Body of pancreas (tissue), 4 donors: ENCODE results near the gene SKOR1. TPM values are rescaled to one million over a fixed set of nuclear protein-coding genes. Genes with fewer than 3 reads are reported as not detected.

Experiments used
- ATAC-seq: fragments of 150-250 bp; one replicate; pipeline ENCODE4 v1.9.1; 2016
- DNase-seq, 4 donors: peaks; one replicate each; pipeline ENCODE4 v3.0.0-alpha.2; 2019
- H3K27ac ChIP-seq, 4 donors: fragments of 200-600 bp; sonication (generic); 1 replicate in 3 of 4; 2 replicates in 1 of 4; pipeline versions ENCODE4 v1.5.1 to v1.6.1; 2016 to 2019; ENCODE audit warnings: mild to moderate bottlenecking in 1 of 4, mixed read lengths in 1 of 4, moderate library complexity in 1 of 4
- H3K27me3 ChIP-seq, 2 donors: fragments of 200-600 bp; sonication (generic); one replicate each; pipeline ENCODE4 v1.6.0; 2016; ENCODE audit warnings: mild to moderate bottlenecking in 1 of 2
- H3K36me3 ChIP-seq, 2 donors: fragments of 200-600 bp; sonication (generic); replicated peaks in 1 of 2; 2 replicates each; pipeline ENCODE4 v1.5.1; 2016; ENCODE audit warnings: low read depth in 2 of 2; ENCODE audit not compliant: insufficient read depth in 1 of 2
- H3K4me1 ChIP-seq: fragments of 200-600 bp; sonication (generic); one replicate; pipeline ENCODE4 v1.6.0; 2016
- H3K4me3 ChIP-seq, 2 donors: fragments of 200-600 bp; sonication (generic); 1 replicate in 1 of 2; 2 replicates in 1 of 2; pipeline ENCODE4 v1.5.1; 2016 to 2019
- H3K9me3 ChIP-seq, 3 donors: fragments of 200-600 bp; sonication (generic); 1 replicate in 2 of 3; 2 replicates in 1 of 3; pipeline ENCODE4 v1.5.1; 2016
- CTCF ChIP-seq, 7 experiments: fragments of 450-650 bp in 4 of 7; fragments of 200-600 bp in 3 of 7; sonication (generic) in 3 of 7; IDR thresholded peaks; one replicate each; pipeline ENCODE4 v1.5.1; 2016 to 2019; ENCODE audit warnings: antibody characterized with exemption in 7 of 7
- POLR2A ChIP-seq, 3 donors: fragments of 450-650 bp; IDR thresholded peaks; one replicate each; pipeline ENCODE4 v1.6.1; 2016; ENCODE audit warnings: antibody characterized with exemption in 3 of 3, mild to moderate bottlenecking in 2 of 3
- WGBS, 2 donors: methylation state at CpG; one replicate each; pipeline ENCODE4 v1.1.5; 2017; 5-methylcytosine and 5-hydroxymethylcytosine counted together
- intact Hi-C: fragments of 100-400 bp; cut with DNase I; formaldehyde crosslinking; loops from one replicate; pipeline ENCODE4 v1.15.1; 2023
- total RNA-seq, 2 donors: library from RNA; depleted of rRNA; stranded (reverse); fragments of >200 nt; gene quantifications; one replicate each; pipeline ENCODE4 v1.1.0, GENCODE V29; 2016

SKOR1 gene
- total RNA-seq, 2 donors from 2014 or later: under 0.01 to 0.78 TPM

- intact Hi-C loops: no loop called here
- no peak overlapping the region for H3K4me3 ChIP-seq
- H3K4me1 ChIP-seq: peaks cover 80% of the 10 kb centered on the region
- H3K9me3 ChIP-seq: no peaks in the 10 kb centered on the region
- no peak overlapping the region for H3K27ac ChIP-seq
- peaks cover 0 to 82% of the 10 kb centered on the region in 2 donors for H3K27me3 ChIP-seq
- H3K36me3 ChIP-seq: no peaks in the 10 kb centered on the region
- 2 to 6% methylated on average over 49 to 82 of the region's 94 CpGs for WGBS, 2 donors
- TF ChIP-seq POLR2A (IDR thresholded peaks at IDR 0.05): no peak
- no peak for TF ChIP-seq CTCF (IDR thresholded peaks at IDR 0.05)
- ATAC-seq (no peak), DNase-seq (no peak)
Measured at GRCh38 chr15:67823314-67824196, 1.8 kb upstream of the SKOR1 start.

GRCh38 chr15:67824197-67824968, 926 bp upstream of the SKOR1 start:
- Histone ChIP-seq H3K9me3 (no peaks in the 10 kb centered on the region), H3K4me3 (no peak overlapping the region), H3K4me1 (peaks cover 88% of the 10 kb centered on the region), H3K27me3 (peaks cover 0 to 90% of the 10 kb centered on the region in 2 donors), H3K27ac (no peak overlapping the region), H3K36me3 (no peaks in the 10 kb centered on the region)
- TF ChIP-seq CTCF (IDR thresholded peaks at IDR 0.05) (no peak), POLR2A (IDR thresholded peaks at IDR 0.05) (no peak)
- 6 to 8% methylated on average over 18 to 21 of the region's 21 CpGs for WGBS, 2 donors
- DNase-seq (no peak), ATAC-seq (no peak)
- intact Hi-C loops: no loop called here

- peaks cover 83% of the 10 kb centered on the region for H3K4me1 ChIP-seq
- peak in 1 of 4 donors; percentile 9 for DNase-seq
- intact Hi-C loops: no loop called here
Measured at GRCh38 chr15:67825881-67826716, 790 bp downstream of the SKOR1 start.

More at GRCh38 chr15:67825881-67826716, 790 bp downstream of the SKOR1 start:
- no peak for ATAC-seq
- Histone ChIP-seq H3K36me3 (no peaks in the 10 kb centered on the region), H3K27ac (no peak overlapping the region), H3K4me3 (no peak overlapping the region), H3K27me3 (peaks cover 0 to 90% of the 10 kb centered on the region in 2 donors), H3K9me3 (no peaks in the 10 kb centered on the region)
- TF ChIP-seq POLR2A (IDR thresholded peaks at IDR 0.05) (no peak), CTCF (IDR thresholded peaks at IDR 0.05) (no peak)
- WGBS, 2 donors: 11 to 17% methylated on average over 50 to 76 of the region's 77 CpGs
